Activated CD4-positive, alpha-beta T cell treated with anti-CD3 and anti-CD28 coated beads for 1 hour (primary cell): ENCODE results near the gene ADAT3.

ENCODE experiments used
- DNase-seq: peaks from one replicate; pipeline ENCODE4 v3.0.0-alpha.2; 2020

The ADAT3 gene

DNA sequence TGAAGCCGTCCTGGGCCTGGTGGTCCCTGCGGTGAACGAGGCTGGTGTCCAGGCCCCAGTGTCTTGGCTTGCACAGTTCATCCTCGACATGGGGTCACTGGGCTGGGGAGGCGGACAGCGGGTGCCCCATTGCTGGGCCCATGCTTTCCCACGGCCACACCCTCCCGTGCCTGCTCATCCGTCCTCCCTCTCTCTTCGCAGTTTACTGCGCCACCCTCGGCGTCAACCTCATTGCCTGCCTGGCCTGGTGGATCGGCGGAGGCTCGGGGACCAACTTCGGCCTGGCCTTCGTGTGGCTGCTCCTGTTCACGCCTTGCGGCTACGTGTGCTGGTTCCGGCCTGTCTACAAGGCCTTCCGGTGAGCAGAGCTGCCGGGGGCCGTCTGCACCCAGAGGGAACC, 12.7 kb downstream of the ADAT3 start:
- no peak for DNase-seq

DNA sequence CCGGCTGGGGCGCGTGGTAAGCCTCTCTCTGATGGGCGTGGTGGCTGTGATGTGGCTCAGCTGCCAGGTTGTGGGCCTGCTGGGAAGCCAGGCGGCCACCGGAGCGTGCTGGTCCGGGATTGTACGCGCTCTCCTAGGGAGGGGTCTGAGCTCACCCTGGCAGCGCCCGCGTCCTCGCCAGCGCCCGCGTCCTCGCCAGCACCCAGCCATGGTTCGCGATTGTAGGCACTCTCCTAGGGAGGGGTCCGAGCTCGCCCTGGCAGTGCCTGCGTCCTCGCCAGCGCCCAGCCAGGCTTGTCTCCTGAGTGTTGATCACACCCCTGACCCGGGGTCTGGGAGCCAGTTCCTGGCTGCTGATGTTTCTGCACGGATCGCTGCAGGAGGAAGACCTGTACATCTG, 13.8 kb downstream of the ADAT3 start:
- DNase-seq: no peak

GRCh38 chr19:1920644-1921043, 15.4 kb downstream of the ADAT3 start:
- DNase-seq: no peak

GRCh38 chr19:1921326-1921725, 16.1 kb downstream of the ADAT3 start:
- no peak for DNase-seq

GRCh38 chr19:1921825-1922224, 16.6 kb downstream of the ADAT3 start:
- no peak for DNase-seq

DNA sequence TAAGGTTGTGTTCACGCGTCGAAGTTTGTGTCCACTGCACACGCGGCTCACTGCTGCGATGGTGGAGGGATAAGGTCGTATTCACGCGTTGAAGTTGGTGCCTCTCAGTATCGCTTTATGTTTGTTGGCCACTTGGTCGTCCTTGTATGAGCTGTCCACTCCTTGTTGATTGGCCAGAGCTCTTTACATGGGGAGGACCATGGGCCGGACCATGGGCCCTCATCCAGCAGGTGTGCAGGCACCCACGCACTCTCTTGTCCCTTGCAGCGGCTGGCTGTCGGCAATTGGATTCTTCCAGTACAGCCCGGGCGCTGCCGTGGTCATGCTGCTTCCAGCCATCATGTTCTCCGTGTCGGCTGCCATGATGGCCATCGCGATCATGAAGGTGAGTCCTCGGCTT, 17.6 kb downstream of the ADAT3 start:
- DNase-seq: no peak

DNA sequence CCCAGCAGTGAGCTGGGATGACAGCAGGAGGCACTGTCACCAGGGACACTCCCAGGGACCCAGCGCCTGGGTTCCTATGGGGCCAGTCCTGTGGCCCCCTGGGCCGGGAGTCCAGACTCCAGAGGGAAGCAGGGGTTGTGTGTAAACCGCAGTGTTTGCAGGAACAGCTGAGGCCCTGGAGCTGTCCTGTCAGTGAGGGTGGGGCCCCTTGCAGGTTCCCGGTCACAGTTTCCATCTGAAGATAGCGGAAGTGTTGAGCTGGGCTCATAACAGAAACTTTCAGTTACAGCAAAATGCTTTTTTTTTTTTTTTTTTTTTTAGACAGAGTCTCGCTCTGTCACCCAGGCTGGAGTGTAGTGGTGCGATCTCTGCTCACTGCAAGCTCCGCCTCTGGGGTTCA, 18.1 kb downstream of the ADAT3 start:
- no peak for DNase-seq

GRCh38 chr19:1924320-1924961, 19.2 kb downstream of the ADAT3 start:
- DNase-seq: no peak

- no peak for DNase-seq
Observed at GRCh38 chr19:1925544-1925943, 20.3 kb downstream of the ADAT3 start.

GRCh38 chr19:1929021-1929742, 24.0 kb downstream of the ADAT3 start:
- DNase-seq: peak; percentile 70

DNA sequence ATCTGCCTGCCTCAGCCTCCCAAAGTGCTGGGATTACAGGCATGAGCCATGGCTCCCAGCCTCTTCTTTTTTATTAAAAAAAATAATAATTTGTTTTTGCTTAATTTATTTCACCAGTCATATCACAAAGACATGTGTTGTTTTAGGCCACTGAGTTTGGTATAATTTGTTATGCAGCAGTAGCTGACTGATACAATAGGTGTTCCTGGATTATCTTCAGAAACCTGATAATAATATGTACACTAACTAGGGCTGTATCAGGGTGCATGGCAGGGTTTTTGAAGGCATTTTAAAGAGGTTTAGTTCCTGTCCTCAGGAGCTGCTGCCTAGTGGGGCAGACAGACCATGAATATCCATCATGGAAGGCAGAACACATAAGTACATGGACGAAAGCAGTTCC, 26.2 kb downstream of the ADAT3 start:
- no peak for DNase-seq

DNA sequence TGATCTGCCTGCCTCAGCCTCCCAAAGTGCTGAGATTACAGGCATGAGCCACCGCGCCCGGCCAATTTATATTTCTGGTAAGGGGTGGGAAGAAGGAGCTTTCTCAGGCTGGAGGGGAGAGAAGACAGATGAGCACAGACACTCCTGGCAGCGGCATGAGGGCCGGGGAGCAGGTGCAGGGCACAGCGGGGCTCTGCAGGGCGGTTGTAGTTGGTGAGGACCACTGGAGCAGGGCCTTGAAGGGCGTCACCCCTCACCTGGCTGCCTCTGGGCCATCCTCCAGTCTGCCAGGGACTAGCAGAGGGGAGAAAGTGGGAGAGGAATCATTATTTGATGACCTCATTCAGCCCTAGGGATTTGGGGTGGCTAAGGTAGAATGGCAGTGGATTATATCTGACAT, 27.2 kb downstream of the ADAT3 start:
- DNase-seq: no peak

- no peak for DNase-seq
Observed at GRCh38 chr19:1933244-1933643, 28.0 kb downstream of the ADAT3 start.

DNA sequence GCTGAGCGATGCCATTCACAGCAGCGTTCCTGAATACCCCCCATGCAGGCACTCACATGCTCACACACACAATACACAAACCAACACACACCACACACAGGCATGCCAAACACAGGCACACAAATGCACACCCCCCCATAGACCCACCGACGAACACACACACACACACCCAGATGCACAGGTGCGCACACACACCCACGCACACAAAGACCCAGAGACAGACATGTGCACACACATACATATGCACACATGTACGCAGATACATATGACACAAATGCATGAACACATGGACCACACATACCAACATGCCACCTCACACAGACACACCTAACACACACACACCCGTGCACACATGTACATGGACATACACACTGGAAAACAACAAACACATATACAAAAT, 28.7 kb downstream of the ADAT3 start:
- no peak for DNase-seq

DNA sequence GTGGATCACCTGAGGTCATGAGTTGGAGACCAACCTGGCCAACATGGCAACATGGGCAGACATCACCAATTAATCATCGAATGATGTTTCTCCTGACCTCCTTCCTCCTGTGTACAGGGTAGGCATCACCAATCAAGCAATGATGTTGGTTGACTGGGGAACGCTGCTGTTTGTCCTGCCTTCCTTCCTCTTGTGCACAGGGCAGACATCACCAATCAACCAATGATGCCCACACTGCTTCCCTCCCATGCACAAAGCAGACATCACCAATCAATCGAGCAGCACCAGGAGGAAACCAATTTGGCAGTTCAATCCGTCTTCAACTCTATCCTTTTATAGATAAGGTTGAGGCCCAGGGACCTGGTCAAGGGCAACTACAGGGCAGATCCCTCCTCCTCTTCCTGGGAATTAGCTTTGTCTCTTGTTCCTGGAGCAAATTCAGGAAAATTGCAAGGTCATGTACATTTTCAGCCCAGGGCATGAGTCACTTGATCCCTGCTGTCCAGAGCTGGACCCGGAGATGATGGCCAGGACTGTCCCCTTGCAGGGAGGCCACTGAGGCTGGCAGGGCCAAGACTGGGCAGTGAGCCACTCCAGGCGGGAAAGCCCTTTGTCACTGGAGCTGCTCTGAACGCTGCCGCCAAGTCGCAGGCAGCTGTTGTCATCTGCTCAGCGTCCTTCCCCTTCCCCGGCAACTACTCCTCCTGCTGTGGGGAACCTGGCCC, 30.4 kb downstream of the ADAT3 start:
- DNase-seq: no peak

- no peak for DNase-seq
Observed at GRCh38 chr19:1936430-1936829, 31.2 kb downstream of the ADAT3 start.

DNA sequence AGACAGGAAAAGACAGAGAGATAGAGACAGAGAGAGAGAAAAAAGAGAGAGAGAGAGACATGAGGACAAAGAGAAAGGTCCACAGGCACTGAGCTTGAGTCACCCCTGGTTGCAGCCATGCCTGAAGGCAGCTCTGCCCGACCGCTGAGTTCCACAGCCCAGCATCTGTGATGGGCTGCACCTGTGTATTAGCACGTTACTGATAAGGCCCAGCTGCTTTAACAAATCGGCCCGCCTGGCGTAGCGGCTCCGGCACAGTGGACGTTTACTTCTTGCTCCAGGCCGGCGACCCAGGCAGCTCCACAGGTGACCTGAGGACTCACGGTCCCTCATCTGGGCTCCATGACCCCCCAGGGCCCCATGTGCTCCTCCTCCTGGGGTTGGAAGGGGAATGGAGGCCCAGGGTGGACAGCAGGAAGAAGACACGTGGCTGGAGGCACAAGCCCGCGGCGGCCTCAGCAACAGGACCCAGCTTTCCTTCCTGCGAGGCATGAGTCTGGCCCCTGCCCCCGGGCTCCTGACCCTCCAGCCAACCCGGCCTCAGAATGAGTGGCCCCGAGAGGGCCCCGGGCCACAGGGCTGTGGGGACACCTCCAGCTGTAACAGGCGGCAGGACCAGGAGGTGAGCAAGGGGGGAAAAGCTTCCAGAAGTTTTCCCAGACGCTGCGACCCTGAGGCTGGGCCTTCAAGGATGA, 31.9 kb downstream of the ADAT3 start:
- DNase-seq: no peak

GRCh38 chr19:1938071-1938470, 32.9 kb downstream of the ADAT3 start:
- no peak for DNase-seq

- DNase-seq: no peak
Observed at GRCh38 chr19:1941146-1942077, 36.2 kb downstream of the ADAT3 start, which contains the start of gene CSNK1G2. Gene CSNK1G2, plus strand, starts transcription at chr19:1941172. Its CDS starts 28,601 bp downstream, at chr19:1969773.

DNA sequence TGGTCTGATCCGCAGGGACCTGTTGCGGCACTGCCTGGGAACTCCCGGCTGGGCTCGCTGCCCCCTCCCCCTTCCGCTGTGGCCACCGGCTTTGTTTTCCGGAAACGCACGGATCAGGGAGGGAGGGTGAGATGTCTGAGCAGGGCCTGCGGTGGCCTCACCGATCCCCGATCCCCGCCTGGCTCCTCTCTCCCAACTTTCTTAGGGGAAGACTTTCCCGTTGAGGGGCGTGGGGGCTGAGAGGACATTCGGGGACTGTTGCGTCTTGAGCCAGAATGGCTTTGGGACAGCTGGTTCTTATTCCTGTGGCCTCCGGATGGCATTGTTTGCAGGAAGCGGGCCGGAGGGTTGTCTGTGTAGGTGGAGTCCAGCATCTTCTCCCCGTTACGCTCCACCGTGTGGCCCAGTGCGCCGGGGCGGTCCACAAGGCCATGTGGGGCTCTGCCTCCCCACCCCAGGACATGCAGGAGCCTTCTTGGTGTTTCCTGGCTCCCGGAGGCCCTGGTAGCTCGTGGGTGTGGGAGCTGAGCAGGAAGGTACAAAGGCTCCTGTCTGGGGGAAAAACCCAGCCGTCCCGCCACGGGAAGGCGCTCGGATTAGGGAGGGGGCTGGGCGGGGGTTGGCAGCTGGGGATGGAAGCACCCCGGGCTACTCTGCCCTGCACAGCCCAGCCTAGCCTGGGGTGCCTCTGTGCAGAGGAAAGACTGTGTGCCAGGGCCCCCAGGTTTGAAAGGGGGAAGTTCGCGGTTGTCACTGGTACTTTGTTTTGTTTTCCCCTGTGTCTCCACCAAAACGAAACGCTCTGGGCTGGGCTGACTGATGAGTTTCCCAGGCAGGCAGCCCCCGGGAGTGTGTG, 37.1 kb downstream of the ADAT3 start:
- peak; percentile 53 for DNase-seq

GRCh38 chr19:1942934-1943555, 37.8 kb downstream of the ADAT3 start:
- DNase-seq: no peak
